GM19438 (cell line): Measurements from ENCODE around the gene CIZ1.

ENCODE experiments used
- ATAC-seq: cut with Tn5 transposase; IDR thresholded peaks from one replicate; pipeline ENCODE4 v1.9.1; 2021; ENCODE audit warnings: low read depth; ENCODE audit not compliant: unreplicated experiment

The CIZ1 gene

GRCh38 chr9:128214571-128215490 lies 23.5 kb upstream of the CIZ1 start:
- ATAC-seq = no peak

DNA sequence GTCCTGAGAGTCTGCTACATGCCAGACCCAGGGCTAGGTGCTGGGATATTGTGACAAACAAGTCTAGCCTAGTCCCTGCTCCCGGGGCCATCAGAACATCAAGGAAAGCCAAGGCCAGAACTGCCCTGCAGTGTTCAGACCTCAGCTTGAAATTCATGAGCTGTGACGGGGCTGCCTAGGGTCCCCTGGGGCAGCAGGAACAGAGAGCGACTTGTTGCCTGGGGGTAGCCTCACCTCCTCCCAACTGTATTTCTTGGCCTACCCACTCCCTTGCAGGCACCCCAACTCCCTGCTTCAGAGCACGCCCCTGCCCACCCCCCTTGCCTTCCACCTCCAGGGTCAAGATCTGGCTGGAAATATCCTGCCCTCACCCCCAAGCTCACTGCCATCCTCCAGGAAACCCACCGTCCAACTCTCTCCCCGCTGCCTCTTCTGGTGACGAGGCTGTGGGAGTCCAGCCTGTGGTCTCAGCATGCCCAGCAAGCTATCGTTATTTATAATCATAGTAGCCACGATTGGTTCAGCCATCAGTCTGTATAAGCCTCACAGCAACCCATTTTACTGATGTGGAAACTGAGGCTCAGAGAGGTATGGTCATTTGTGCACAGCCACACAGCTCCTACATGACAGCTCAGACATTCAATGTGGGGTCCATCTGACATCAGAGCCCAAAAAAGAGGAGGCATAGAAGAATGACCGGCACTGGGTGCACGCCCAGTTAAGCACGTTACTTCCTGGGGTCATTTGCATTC lies 22.6 kb upstream of the CIZ1 start:
- no peak for ATAC-seq

- ATAC-seq = no peak
Observed at GRCh38 chr9:128211981-128212281, 20.6 kb upstream of the CIZ1 start.

GRCh38 chr9:128211186-128211980 lies 20.0 kb upstream of the CIZ1 start:
- no peak for ATAC-seq

DNA sequence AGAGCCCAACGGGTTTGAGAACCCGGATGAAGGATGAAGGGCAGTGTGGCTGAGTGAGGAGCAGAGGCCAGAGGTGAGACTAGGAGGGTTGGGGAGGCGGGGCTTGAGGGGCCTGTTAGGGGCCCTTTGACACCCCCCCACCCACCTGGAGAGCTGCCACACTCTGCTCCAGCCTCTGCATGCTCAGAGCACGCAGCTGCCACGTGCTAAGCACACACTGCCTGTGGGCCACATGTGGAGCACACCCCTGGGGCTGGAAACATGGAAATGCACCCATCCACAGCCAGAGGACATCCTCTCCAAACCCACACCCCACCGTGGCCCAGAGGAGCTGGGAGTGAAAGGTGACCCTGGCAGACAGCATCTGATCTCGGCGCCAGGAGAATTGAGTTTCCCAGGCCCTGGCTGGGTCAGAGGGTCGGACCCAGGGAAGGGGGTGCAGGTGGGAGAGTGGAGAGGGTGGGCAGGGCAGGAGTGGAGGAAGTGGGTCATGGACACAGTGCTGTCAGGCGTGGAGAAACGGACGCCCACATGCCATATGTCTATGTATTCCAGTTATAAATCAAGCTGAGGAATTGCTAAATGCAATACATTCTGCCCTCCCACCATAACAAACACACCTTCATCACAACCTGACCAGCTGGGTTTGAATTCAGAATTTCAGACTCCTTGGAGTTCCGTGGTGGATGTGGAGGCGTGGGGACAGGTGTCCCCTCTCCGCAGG lies 17.7 kb upstream of the CIZ1 start:
- ATAC-seq = no peak

DNA sequence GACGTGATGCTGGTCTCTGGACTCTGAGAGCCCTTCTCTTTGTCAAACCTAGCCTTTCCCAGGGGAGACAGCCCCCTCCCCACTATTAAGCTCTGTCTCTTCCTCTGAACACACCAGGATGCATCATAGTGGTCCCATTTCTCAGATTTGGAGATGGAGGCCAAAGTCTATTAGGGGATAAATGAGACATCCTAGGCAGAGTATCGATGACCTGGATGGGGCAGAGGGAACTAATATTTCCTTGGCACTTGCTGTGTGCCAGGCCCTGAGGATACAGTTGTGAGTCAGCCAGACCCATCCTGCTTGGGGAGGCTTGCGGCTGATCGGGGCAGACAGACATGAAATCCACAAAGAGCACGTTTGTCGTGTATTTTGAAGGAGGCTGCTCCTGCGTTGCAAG lies 17.0 kb upstream of the CIZ1 start:
- ATAC-seq = no peak

- ATAC-seq = no peak
Observed at GRCh38 chr9:128206916-128207910, 15.8 kb upstream of the CIZ1 start.

DNA sequence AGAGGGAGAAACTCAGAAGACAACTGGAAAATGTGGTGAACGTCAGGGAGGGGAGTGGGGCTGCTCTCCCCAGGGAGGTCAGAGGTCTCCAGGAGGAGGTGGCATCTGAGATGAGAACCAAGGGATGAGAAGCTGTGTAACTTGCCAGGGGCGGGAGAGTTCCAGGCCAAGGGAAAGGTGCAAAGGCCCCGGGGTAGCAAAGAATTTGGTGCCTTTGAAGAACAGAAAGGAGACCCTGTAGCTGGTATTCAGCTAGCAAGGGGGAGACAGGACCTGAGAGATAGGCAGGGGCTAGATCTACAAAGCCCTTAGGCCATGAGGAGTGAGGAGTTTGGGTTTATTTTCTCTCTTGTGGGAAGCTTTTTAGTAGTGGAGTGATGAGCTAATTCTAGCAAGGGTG lies 15.1 kb upstream of the CIZ1 start:
- ATAC-seq = no peak

DNA sequence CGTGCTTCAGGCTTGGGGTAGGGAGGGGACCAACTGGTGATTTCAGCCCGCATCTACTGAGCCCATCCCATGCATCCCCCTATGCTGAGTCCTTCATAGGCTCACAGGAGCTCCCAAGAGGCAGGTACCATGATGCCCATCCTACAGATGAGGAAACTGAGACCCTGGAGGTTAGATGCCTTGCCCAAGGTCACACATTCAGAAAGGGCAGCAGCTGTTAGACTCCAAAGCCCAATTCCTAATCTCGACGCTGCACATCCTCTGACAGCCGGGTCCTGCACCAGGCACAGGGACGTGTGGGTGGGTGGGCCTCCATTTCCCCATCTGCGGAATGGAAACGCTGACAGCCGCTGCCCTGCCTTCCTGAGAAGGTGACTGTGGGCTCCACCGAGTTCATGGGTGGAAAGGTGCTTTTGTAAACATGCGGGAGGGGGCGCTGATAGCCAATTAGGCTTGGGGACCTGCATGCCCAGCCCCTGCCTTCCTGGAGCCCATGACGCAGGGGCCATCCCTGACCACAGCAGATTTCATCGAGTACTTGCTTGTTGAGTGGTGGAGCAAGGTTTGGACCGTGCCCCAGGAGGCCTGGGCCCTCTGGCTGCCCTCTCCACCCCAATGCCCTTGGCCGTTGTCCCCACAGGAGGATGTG lies 14.0 kb upstream of the CIZ1 start:
- ATAC-seq = no peak

GRCh38 chr9:128204858-128205257 lies 13.5 kb upstream of the CIZ1 start:
- no peak for ATAC-seq

DNA sequence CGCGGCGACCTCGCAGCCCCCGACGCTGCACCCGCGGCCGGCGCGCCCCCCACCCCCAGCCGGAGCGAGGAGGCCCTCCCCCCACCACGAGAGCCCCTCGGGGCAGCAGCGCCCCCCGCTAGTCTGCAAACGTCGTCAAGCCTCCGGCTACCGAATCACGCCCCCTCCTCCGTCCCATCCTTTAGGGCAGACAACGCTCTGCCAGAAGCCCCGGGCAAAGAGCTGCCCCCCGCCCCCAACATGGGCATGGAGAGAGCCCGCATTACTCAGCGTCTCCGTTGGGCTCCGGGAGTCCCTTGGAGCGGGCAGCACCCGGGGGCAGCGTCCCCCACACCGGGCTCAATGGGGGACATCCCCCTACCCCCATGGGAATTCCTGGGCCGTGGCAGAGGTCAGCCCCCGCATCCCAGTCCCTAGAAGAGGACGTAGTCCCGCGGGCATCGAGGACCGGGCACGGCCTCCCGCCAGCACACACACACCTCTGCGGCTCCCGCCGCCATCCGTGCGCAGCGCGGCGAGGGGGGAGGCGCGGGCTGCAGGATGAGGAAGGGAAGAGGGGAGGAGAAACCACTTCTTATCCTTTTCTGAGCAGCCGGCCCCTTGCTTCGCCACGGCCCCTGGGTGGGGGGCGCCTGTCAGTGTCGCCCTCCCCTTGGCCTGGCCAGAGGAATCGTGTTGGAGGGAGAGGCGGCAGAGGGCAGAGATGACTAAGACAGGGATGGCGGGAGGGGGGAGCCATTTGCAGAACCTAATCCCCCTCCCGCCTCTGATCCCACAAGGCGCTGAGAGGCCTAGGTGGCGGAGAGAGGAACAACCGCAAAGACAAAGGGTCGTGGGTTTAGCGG lies 12.6 kb upstream of the CIZ1 start:
- no peak for ATAC-seq

DNA sequence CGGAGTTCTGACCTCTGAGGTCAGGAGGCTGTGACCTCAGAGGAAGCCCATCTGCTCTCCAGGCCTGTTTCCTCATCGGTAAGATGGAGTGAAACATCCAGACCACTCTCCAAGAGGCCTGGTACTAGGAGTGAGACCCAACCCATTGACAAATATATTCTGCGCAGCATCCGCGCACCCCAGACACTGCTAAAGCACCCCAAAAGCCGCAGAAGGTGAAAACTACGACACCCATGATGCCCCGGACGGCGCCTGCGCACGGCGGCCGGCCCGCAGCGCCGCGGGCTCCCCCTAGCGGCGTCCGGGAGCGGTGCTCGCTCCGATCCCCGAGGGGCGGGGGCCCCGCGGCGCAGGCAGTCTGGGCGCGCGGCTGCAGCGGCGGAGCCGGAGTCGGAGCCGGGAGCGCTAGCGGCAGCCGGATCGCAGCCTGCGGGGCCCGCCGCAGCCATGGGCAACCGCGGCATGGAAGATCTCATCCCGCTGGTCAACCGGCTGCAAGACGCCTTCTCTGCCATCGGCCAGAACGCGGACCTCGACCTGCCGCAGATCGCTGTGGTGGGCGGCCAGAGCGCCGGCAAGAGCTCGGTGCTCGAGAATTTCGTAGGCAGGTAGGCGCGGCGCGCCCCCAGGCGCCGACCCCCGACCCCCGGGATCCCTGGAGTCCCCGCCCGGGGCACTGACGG lies 11.8 kb upstream of the CIZ1 start, which contains the start of gene DNM1:
Gene DNM1 (plus strand): TSS at position 356 of the 683 bp plus-strand sequence. CDS start 92 bp downstream, at position 448.
- ATAC-seq = no peak

DNA sequence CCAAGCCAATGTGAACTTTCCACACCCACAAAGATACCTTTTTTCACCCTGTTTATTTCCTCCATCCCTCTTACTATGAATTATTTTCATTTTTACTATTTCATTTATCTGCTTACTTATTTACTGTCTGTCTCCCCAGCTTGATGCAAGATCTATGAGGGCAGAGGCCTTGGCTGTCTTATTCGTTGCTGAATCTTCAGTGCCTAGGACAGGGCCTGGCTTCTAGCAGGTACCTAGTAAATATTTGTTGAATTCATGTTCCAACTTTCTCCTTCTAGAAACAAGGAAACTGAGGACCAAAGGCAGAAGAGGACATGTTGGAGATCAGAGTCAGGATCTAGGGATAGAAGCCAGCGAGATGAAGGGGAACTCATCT lies 11.3 kb upstream of the CIZ1 start:
- no peak for ATAC-seq

DNA sequence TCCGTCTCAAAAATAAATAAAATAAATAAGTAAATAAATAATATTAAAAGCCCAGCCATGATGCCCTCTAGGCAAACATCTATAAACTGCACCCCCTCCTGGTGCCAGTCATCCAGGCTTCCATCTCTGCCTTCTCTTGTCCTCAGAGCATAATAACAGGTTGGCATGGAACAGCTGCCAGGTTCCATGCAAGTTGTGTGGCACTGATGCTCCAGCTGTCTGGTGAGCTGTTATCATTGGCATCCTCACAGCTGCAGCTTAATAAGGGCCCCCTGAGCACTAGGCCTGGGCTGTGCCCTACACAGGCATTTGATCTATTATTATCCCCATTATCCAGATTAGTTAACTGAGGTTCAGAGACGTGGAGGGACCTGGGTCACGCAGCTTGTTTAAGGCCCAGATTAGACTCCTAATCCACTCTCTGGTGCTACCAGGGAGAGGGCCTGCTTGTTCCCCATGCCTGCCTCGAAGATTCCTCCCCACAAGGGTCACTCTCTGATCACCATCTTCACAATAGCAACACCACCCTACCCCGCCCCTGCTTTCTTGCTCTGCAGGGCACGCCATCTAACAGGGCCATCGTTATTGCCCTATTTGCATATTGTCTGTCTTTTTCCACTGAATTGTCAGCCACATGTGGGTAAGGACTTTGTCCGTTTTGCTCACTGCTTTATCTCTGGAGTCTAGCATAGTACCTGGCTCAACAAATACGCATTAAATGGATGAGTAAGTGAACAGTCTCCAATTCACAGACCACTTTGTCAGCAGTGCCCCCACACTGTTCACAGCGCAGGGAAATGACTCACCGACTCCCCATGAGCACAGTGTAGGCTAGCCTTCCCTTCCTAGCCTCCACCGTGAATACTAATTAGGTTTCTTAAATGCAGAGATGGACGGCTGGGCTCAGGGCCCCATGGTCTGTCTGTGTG lies 10.3 kb upstream of the CIZ1 start:
- no peak for ATAC-seq

- ATAC-seq = no peak
Observed at GRCh38 chr9:128193469-128194096, 2.2 kb upstream of the CIZ1 start.
